GM23338 (cell line): ENCODE results near the gene KDM4B. TPM values are rescaled to one million over a fixed set of nuclear protein-coding genes. Genes with fewer than 3 reads are reported as not detected.

ENCODE experiments used
- ATAC-seq: fragments of 200-7000 bp; cut with Tn5 transposase; 3 replicates; pipeline ENCODE4 v1.9.1; 2020
- DNase-seq: peaks from one replicate; pipeline ENCODE4 v3.0.0-alpha.2; 2015; ENCODE audit warnings: low spot score
- H2AFZ ChIP-seq: fragments of 200-600 bp; sonication (generic); 2 replicates; pipeline ENCODE4 v1.8.0; 2016; ENCODE audit warnings: antibody characterized with exemption, mild to moderate bottlenecking, moderate library complexity
- H3F3A ChIP-seq: fragments of 200-600 bp; sonication (generic); replicated peaks from 2 replicates; pipeline ENCODE4 v1.8.0; 2017; ENCODE audit warnings: antibody characterized with exemption, mixed run types, low read depth
- H3K27ac ChIP-seq: fragments of 200-600 bp; sonication (generic); 2 replicates; pipeline ENCODE4 v1.6.1; 2016; ENCODE audit warnings: low read depth
- H3K27me3 ChIP-seq: fragments of 200-600 bp; sonication (generic); 2 replicates; pipeline ENCODE4 v1.8.0; 2016; ENCODE audit warnings: mild to moderate bottlenecking, mixed run types, moderate library complexity; ENCODE audit not compliant: insufficient read depth
- H3K36me3 ChIP-seq: fragments of 200-600 bp; sonication (generic); 2 replicates; pipeline ENCODE4 v1.8.0; 2016; ENCODE audit warnings: mild to moderate bottlenecking; ENCODE audit not compliant: insufficient read depth
- H3K4me1 ChIP-seq: fragments of 200-600 bp; sonication (generic); 2 replicates; pipeline ENCODE4 v1.8.0; 2016; ENCODE audit warnings: mild to moderate bottlenecking, moderate library complexity; ENCODE audit not compliant: insufficient read depth
- H3K4me2 ChIP-seq: fragments of 200-600 bp; sonication (generic); 2 replicates; pipeline ENCODE4 v1.7.1; 2017; ENCODE audit warnings: mixed run types
- H3K4me3 ChIP-seq: fragments of 200-600 bp; sonication (generic); 2 replicates; pipeline ENCODE4 v1.6.1; 2016; ENCODE audit warnings: mixed run types
- H3K79me2 ChIP-seq: fragments of 200-600 bp; sonication (generic); replicated peaks from 2 replicates; pipeline ENCODE4 v1.8.0; 2017; ENCODE audit warnings: mild to moderate bottlenecking; ENCODE audit not compliant: insufficient read depth
- H3K9me2 ChIP-seq: fragments of 200-600 bp; sonication (generic); 2 replicates; pipeline ENCODE4 v1.8.0; 2017; ENCODE audit not compliant: insufficient read depth
- H4K20me1 ChIP-seq: fragments of 200-600 bp; sonication (generic); replicated peaks from 2 replicates; pipeline ENCODE4 v1.8.0; 2017; ENCODE audit warnings: mild to moderate bottlenecking; ENCODE audit not compliant: insufficient read depth
- H3K27ac Mint-ChIP-seq: 2 replicates; pipeline ENCODE4 v1.8.0; 2020; ENCODE audit warnings: inconsistent platforms, mild to moderate bottlenecking, moderate library complexity, mixed read lengths
- H3K27me3 Mint-ChIP-seq: 3 replicates; pipeline ENCODE4 v1.8.0; 2022; ENCODE audit warnings: low read depth, mild to moderate bottlenecking, moderate library complexity, mixed read lengths, inconsistent platforms; ENCODE audit not compliant: insufficient read depth, poor library complexity
- H3K36me3 Mint-ChIP-seq: 3 replicates; pipeline ENCODE4 v1.8.0; 2021; ENCODE audit warnings: low read depth, mild to moderate bottlenecking, inconsistent platforms, moderate library complexity, mixed read lengths
- H3K4me1 Mint-ChIP-seq: 3 replicates; pipeline ENCODE4 v1.8.0; 2020; ENCODE audit warnings: mild to moderate bottlenecking, inconsistent platforms, mixed read lengths
- H3K4me3 Mint-ChIP-seq: 3 replicates; pipeline ENCODE4 v1.8.0; 2021; ENCODE audit warnings: moderate library complexity, mild to moderate bottlenecking, inconsistent platforms, mixed read lengths
- H3K9me3 Mint-ChIP-seq: 3 replicates; pipeline ENCODE4 v1.8.0; 2020; ENCODE audit warnings: moderate library complexity, mild to moderate bottlenecking, inconsistent platforms, mixed read lengths
- CREB1 ChIP-seq: fragments of 250-450 bp; sonication (Bioruptor Pico); IDR thresholded peaks from 2 replicates; pipeline ENCODE4 v1.5.0; 2020; ENCODE audit warnings: low read depth, mild to moderate bottlenecking, moderate library complexity
- EZH2phosphoT487 ChIP-seq: fragments of 200-600 bp; sonication (generic); IDR thresholded peaks from one replicate; pipeline ENCODE4 v1.8.1; 2018; ENCODE audit warnings: antibody characterized with exemption; ENCODE audit not compliant: unreplicated experiment
- JUNB ChIP-seq: IDR thresholded peaks from one replicate; pipeline ENCODE4 v1.6.1; 2016; ENCODE audit warnings: antibody characterized with exemption; ENCODE audit not compliant: unreplicated experiment
- NANOG ChIP-seq: IDR thresholded peaks from 2 replicates; pipeline ENCODE4 v1.6.1; 2016; ENCODE audit warnings: antibody characterized with exemption, borderline replicate concordance
- POLR2AphosphoS5 ChIP-seq: IDR thresholded peaks from 2 replicates; pipeline ENCODE4 v1.6.1; 2016; ENCODE audit warnings: antibody characterized with exemption, low read depth
- STAT1 ChIP-seq: IDR thresholded peaks from one replicate; pipeline ENCODE4 v1.6.1; 2016; ENCODE audit warnings: antibody characterized with exemption; ENCODE audit not compliant: unreplicated experiment
- ZNF114 ChIP-seq: fragments of 250-450 bp; sonication (Bioruptor Pico); IDR thresholded peaks from 2 replicates; pipeline ENCODE4 v1.5.0; 2020; ENCODE audit warnings: mild to moderate bottlenecking, moderate library complexity
- ZNF331 ChIP-seq: fragments of 250-450 bp; sonication (Bioruptor Pico); IDR thresholded peaks from 2 replicates; pipeline ENCODE4 v1.5.0; 2020; ENCODE audit warnings: low read depth, mild to moderate bottlenecking, moderate library complexity
- polyA plus RNA-seq: library from polyadenylated mRNA; unstranded; fragments of >200 nt; fragmentation: Nextera tagmentation; extraction: Ambion mirVana; gene quantifications from 2 replicates; pipeline ENCODE4 v1.2.1, GENCODE V29; 2016
- total RNA-seq: library from RNA; depleted of rRNA; stranded (reverse); fragments of >200 nt; shearing (Covaris generic); gene quantifications from 2 replicates; pipeline ENCODE4 v1.2.3, GENCODE V29; 2014
- TF ChIP-seq, protein P1 (sequence below): IDR thresholded peaks from one replicate; pipeline ENCODE4 v1.6.1; 2018; ENCODE audit warnings: antibody characterized with exemption; ENCODE audit not compliant: unreplicated experiment
- TF ChIP-seq, protein P2 (sequence below), 2 experiments: fragments of 200-600 bp in 1 of 2; sonication (generic) in 1 of 2; conservative IDR thresholded peaks; 2 replicates each; pipeline versions ENCODE4 v1.5.1 to v1.6.1; 2016 to 2017; ENCODE audit warnings: antibody characterized with exemption in 2 of 2, low read depth in 2 of 2, mild to moderate bottlenecking in 2 of 2, moderate library complexity in 1 of 2
- TF ChIP-seq, protein P3 (sequence below): fragments of 250-450 bp; sonication (Bioruptor Pico); IDR thresholded peaks from 2 replicates; pipeline ENCODE4 v1.5.0; 2020; ENCODE audit warnings: mild to moderate bottlenecking, moderate library complexity
- TF ChIP-seq, protein P4 (sequence below): IDR thresholded peaks from 2 replicates; pipeline ENCODE4 v1.6.1; 2016; ENCODE audit warnings: antibody characterized with exemption

Gene KDM4B
- total and polyA plus RNA-seq, 2 experiments from 2014 or later: 9.1 to 27.6 TPM

DNA sequence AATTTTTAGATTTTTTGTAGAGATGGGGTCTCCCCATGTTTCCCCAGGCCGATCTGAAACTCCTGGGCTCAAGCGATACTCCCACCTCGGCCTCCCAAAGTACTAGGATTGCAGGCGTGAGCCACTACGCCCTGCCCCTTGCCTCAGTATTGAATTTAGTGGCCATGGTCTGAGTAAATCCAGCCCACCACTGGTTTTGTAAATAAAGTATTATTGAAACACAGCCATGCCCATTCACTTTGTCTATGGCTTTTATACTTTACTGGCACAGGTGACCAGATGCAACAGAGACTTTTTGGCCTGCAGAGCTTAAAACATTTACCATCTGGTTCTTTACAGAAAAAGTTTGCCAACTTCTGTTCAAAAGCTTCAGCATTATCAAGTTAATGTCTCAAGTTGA, 227.9 kb downstream of the KDM4B start (continued):
- TF ChIP-seq CREB1 (CRISPR knock-in tag): no peak
- no peak for TF ChIP-seq ZNF114 (CRISPR knock-in tag)
- TF ChIP-seq STAT1: no peak

DNA sequence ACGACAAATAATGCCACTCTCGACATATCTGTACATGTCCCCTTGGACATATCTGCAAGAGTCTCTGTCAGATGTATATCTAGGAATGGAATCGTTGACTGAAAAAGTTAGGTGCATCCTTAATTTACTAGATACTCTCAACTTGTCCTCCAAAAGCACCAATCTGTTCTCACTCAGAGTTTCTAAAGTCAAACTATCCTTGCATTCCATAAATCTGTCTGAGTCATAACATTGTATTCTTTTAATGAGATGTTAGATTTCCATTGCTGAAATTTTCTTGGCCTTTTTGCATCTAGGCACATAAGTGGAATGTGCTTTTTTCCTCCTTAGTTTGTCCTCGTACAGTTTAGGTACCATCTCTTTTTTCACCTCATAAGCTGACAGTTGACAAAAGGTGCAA, 231.9 kb downstream of the KDM4B start:
- H3K27me3 Mint-ChIP-seq: peaks cover 11% of the 10 kb centered on the region
- no peaks in the 10 kb centered on the region for H3K4me1 Mint-ChIP-seq
- ATAC-seq (no peak), DNase-seq (no peak)
- Histone ChIP-seq H3K27me3 (no peaks in the 10 kb centered on the region), H3K27ac (no peak overlapping the region), H3K4me1 (no peaks in the 10 kb centered on the region), H2AFZ (no peak overlapping the region), H3K36me3 (no peaks in the 10 kb centered on the region), H3K4me3 (no peak overlapping the region), H3K4me2 (no peak overlapping the region), H3F3A (0 out of 2 replicates have a peak, but pooled peaks cover 5% of the 10 kb centered on the region), H3K79me2 (no peaks in the 10 kb centered on the region), H3K9me2 (no peaks in the 10 kb centered on the region), H4K20me1 (no peaks in the 10 kb centered on the region)
- H3K36me3 Mint-ChIP-seq: peaks cover 34% of the 10 kb centered on the region
- TF ChIP-seq POLR2AphosphoS5 (no peak), JUNB (no peak), ZNF114 (CRISPR knock-in tag) (no peak), ZNF331 (CRISPR knock-in tag) (no peak), STAT1 (no peak), NANOG (no peak), EZH2phosphoT487 (no peak)
- TF ChIP-seq, protein P1, sequence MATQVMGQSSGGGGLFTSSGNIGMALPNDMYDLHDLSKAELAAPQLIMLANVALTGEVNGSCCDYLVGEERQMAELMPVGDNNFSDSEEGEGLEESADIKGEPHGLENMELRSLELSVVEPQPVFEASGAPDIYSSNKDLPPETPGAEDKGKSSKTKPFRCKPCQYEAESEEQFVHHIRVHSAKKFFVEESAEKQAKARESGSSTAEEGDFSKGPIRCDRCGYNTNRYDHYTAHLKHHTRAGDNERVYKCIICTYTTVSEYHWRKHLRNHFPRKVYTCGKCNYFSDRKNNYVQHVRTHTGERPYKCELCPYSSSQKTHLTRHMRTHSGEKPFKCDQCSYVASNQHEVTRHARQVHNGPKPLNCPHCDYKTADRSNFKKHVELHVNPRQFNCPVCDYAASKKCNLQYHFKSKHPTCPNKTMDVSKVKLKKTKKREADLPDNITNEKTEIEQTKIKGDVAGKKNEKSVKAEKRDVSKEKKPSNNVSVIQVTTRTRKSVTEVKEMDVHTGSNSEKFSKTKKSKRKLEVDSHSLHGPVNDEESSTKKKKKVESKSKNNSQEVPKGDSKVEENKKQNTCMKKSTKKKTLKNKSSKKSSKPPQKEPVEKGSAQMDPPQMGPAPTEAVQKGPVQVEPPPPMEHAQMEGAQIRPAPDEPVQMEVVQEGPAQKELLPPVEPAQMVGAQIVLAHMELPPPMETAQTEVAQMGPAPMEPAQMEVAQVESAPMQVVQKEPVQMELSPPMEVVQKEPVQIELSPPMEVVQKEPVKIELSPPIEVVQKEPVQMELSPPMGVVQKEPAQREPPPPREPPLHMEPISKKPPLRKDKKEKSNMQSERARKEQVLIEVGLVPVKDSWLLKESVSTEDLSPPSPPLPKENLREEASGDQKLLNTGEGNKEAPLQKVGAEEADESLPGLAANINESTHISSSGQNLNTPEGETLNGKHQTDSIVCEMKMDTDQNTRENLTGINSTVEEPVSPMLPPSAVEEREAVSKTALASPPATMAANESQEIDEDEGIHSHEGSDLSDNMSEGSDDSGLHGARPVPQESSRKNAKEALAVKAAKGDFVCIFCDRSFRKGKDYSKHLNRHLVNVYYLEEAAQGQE: no peak
- TF ChIP-seq, protein P2, sequence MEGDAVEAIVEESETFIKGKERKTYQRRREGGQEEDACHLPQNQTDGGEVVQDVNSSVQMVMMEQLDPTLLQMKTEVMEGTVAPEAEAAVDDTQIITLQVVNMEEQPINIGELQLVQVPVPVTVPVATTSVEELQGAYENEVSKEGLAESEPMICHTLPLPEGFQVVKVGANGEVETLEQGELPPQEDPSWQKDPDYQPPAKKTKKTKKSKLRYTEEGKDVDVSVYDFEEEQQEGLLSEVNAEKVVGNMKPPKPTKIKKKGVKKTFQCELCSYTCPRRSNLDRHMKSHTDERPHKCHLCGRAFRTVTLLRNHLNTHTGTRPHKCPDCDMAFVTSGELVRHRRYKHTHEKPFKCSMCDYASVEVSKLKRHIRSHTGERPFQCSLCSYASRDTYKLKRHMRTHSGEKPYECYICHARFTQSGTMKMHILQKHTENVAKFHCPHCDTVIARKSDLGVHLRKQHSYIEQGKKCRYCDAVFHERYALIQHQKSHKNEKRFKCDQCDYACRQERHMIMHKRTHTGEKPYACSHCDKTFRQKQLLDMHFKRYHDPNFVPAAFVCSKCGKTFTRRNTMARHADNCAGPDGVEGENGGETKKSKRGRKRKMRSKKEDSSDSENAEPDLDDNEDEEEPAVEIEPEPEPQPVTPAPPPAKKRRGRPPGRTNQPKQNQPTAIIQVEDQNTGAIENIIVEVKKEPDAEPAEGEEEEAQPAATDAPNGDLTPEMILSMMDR (conservative IDR thresholded peaks at IDR 0.05; ENCODE audit: low read depth in 2 of 2): no peak
- TF ChIP-seq, protein P3, sequence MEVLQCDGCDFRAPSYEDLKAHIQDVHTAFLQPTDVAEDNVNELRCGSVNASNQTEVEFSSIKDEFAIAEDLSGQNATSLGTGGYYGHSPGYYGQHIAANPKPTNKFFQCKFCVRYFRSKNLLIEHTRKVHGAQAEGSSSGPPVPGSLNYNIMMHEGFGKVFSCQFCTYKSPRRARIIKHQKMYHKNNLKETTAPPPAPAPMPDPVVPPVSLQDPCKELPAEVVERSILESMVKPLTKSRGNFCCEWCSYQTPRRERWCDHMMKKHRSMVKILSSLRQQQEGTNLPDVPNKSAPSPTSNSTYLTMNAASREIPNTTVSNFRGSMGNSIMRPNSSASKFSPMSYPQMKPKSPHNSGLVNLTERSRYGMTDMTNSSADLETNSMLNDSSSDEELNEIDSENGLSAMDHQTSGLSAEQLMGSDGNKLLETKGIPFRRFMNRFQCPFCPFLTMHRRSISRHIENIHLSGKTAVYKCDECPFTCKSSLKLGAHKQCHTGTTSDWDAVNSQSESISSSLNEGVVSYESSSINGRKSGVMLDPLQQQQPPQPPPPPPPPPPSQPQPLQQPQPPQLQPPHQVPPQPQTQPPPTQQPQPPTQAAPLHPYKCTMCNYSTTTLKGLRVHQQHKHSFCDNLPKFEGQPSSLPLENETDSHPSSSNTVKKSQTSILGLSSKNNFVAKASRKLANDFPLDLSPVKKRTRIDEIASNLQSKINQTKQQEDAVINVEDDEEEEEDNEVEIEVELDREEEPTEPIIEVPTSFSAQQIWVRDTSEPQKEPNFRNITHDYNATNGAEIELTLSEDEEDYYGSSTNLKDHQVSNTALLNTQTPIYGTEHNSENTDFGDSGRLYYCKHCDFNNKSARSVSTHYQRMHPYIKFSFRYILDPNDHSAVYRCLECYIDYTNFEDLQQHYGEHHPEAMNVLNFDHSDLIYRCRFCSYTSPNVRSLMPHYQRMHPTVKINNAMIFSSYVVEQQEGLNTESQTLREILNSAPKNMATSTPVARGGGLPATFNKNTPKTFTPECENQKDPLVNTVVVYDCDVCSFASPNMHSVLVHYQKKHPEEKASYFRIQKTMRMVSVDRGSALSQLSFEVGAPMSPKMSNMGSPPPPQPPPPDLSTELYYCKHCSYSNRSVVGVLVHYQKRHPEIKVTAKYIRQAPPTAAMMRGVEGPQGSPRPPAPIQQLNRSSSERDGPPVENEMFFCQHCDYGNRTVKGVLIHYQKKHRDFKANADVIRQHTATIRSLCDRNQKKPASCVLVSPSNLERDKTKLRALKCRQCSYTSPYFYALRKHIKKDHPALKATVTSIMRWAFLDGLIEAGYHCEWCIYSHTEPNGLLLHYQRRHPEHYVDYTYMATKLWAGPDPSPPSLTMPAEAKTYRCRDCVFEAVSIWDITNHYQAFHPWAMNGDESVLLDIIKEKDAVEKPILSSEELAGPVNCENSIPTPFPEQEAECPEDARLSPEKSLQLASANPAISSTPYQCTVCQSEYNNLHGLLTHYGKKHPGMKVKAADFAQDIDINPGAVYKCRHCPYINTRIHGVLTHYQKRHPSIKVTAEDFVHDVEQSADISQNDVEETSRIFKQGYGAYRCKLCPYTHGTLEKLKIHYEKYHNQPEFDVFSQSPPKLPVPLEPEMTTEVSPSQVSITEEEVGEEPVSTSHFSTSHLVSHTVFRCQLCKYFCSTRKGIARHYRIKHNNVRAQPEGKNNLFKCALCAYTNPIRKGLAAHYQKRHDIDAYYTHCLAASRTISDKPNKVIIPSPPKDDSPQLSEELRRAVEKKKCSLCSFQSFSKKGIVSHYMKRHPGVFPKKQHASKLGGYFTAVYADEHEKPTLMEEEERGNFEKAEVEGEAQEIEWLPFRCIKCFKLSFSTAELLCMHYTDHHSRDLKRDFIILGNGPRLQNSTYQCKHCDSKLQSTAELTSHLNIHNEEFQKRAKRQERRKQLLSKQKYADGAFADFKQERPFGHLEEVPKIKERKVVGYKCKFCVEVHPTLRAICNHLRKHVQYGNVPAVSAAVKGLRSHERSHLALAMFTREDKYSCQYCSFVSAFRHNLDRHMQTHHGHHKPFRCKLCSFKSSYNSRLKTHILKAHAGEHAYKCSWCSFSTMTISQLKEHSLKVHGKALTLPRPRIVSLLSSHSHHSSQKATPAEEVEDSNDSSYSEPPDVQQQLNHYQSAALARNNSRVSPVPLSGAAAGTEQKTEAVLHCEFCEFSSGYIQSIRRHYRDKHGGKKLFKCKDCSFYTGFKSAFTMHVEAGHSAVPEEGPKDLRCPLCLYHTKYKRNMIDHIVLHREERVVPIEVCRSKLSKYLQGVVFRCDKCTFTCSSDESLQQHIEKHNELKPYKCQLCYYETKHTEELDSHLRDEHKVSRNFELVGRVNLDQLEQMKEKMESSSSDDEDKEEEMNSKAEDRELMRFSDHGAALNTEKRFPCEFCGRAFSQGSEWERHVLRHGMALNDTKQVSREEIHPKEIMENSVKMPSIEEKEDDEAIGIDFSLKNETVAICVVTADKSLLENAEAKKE (CRISPR knock-in tag): no peak
- TF ChIP-seq, protein P4, sequence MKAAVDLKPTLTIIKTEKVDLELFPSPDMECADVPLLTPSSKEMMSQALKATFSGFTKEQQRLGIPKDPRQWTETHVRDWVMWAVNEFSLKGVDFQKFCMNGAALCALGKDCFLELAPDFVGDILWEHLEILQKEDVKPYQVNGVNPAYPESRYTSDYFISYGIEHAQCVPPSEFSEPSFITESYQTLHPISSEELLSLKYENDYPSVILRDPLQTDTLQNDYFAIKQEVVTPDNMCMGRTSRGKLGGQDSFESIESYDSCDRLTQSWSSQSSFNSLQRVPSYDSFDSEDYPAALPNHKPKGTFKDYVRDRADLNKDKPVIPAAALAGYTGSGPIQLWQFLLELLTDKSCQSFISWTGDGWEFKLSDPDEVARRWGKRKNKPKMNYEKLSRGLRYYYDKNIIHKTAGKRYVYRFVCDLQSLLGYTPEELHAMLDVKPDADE: no peak
- peaks cover 38% of the 10 kb centered on the region for H3K9me3 Mint-ChIP-seq
- H3K27ac Mint-ChIP-seq: no peak overlapping the region
- H3K4me3 Mint-ChIP-seq: no peak overlapping the region
